Activated naive CD4-positive, alpha-beta T cell (primary cell): ENCODE data around the gene PSMD12.
"Not testable (repeated sequence)": the region's sequence is repeated elsewhere in the genome, so short reads cannot be mapped to it uniquely, and the experiment has no call there.

ENCODE experiments used
- DNase-seq, 4 experiments: peaks; one replicate each; lab custom pipeline; 2025; lab: John Stamatoyannopoulos, UW

PSMD12 gene

DNA sequence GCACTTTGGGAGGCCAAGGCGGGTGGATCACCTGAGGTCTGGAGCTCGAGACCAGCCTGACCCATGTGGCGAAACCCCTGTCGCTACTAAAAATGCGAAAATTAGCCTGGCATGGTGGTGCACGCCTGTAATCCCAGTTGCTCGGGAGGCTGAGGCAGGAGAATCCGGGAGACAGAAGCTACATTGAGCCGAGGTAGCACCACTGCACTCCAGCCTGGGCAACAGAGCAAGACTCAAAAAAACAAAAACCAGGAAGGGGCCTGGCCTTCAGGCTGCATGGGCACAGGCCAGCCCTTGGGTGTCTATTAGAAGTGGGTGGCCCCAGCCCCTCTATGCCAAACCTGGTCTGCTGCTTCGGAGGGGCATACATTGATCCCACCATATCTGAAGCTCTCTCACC lies 56.0 kb downstream of the PSMD12 start:
- no peak for DNase-seq

GRCh38 chr17:67305446-67306235 lies 60.7 kb downstream of the PSMD12 start:
- DNase-seq = not testable (repeated sequence)

DNA sequence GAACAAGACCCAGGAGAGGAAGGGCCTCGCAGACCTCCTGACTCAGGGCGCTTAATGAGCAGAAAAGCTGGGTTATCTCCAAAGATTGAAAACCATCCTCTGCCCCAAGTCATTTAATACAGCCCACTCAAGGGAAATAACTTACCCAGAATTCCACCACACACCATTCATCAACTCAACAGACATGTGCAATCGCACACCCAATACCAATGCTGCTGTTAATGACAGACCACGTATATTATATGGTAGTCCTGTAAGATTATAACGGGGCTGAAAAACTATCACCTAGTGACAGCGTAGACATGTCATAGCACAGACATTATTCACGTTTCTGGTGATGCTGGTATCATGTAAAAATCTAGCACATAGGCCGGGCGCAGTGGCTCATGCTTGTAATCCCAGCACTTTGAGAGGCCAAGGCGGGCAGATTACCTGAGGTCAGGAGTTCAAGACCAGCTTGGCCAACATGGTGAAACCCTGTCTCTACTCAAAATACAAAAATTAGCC lies 68.9 kb downstream of the PSMD12 start:
- no peak for DNase-seq

- DNase-seq = no peak
Measured at GRCh38 chr17:67294451-67295199, 71.8 kb downstream of the PSMD12 start.

DNA sequence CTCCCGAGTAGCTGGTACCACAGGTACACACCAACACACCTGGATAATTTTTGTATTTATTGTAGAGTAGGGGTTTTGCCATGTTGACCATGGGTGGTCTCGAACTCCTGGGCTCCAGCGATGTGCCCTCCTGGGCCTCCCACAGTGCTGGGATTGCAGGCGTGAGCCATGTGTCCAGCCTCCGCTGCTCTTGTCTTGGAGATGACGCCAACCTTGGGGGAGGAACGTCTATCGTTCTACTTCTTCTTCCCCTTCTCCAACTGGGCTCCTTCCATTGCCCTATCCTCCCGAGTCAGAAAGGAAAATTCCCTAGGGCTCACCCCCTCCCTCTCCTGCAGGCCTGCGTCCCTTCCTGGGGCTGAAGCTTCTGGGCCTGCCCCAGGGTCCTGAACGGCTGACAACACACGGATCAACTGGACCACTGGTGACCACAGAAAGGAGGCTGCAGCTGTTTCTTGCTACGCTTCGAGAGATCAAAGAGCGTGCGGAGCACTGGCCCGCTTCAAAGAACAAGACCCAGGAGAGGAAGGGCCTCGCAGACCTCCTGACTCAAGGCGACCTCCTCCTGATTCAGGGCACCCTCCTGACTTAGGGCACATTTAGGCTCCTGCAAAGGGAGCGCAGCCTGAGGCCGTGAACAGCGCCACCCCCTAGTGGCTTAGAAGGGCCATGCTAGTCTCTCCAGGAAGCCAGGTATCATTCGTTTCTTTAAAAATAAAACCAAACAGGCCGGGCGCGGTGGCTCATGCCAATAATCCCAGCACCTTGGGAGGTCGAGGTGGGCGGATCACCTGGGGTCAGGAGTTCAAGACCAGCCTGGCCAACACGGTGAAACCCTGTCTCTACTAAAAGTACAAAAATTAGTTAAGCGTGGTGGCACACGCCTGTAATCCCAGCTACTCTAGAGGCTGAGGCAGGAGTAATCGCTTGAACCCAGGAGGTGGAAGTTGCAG lies 72.8 kb downstream of the PSMD12 start:
- DNase-seq = peak in 3 of 4 experiments; percentile 13 to 39 (median 36)

- no peak for DNase-seq
Measured at GRCh38 chr17:67290711-67291291, 75.6 kb downstream of the PSMD12 start.

- no peak for DNase-seq
Measured at GRCh38 chr17:67290244-67290643, 76.1 kb downstream of the PSMD12 start.

- no peak for DNase-seq
Measured at GRCh38 chr17:67289181-67289876, 77.0 kb downstream of the PSMD12 start.
